Nephron progenitor cell (in vitro differentiated cells): ENCODE results near the gene AAR2.

Experiments
- DNase-seq: peaks from one replicate; pipeline ENCODE4 v3.0.0; 2021
- H3K27ac Mint-ChIP-seq: 2 replicates; pipeline ENCODE4 v1.8.0; 2021; ENCODE audit warnings: mild to moderate bottlenecking, moderate library complexity, mixed read lengths
- H3K27me3 Mint-ChIP-seq: 2 replicates; pipeline ENCODE4 v1.8.0; 2021; ENCODE audit warnings: mild to moderate bottlenecking, low read depth, mixed read lengths; ENCODE audit not compliant: poor library complexity
- H3K36me3 Mint-ChIP-seq: 2 replicates; pipeline ENCODE4 v1.8.0; 2021; ENCODE audit warnings: low read depth, mixed read lengths
- H3K4me1 Mint-ChIP-seq: 2 replicates; pipeline ENCODE4 v1.8.0; 2021; ENCODE audit warnings: mixed read lengths
- H3K4me3 Mint-ChIP-seq: 2 replicates; pipeline ENCODE4 v1.8.0; 2021; ENCODE audit warnings: mild to moderate bottlenecking, moderate library complexity, mixed read lengths
- H3K9me3 Mint-ChIP-seq: 2 replicates; pipeline ENCODE4 v1.8.0; 2021; ENCODE audit warnings: mild to moderate bottlenecking, moderate library complexity, mixed read lengths
- TF ChIP-seq, protein P1 (sequence below): fragments of 200-600 bp; sonication (generic); IDR thresholded peaks from 2 replicates; pipeline ENCODE4 v1.5.0; 2021; ENCODE audit warnings: antibody characterized with exemption

Gene AAR2

DNA sequence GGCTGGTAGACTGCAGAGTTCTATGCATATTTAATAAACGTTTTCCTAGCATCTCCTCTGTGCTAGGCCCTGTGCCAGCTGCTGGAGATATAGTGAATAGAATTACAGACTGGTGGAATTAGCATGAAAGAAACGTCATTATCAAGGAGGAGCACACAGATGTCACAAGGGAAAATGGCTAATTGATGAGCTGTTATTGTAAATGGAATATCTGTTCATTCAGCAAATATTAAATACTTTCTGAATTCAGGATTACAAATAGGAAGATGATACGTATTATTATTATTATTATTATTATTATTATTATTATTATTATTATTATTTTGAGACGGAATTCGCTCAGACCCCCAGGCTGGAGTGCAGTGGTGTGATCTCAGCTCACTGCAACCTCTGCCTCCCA is 1.2 kb downstream of the AAR2 start:
- TF ChIP-seq, protein P1, sequence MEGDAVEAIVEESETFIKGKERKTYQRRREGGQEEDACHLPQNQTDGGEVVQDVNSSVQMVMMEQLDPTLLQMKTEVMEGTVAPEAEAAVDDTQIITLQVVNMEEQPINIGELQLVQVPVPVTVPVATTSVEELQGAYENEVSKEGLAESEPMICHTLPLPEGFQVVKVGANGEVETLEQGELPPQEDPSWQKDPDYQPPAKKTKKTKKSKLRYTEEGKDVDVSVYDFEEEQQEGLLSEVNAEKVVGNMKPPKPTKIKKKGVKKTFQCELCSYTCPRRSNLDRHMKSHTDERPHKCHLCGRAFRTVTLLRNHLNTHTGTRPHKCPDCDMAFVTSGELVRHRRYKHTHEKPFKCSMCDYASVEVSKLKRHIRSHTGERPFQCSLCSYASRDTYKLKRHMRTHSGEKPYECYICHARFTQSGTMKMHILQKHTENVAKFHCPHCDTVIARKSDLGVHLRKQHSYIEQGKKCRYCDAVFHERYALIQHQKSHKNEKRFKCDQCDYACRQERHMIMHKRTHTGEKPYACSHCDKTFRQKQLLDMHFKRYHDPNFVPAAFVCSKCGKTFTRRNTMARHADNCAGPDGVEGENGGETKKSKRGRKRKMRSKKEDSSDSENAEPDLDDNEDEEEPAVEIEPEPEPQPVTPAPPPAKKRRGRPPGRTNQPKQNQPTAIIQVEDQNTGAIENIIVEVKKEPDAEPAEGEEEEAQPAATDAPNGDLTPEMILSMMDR, result no peak
- DNase-seq, result no peak
- H3K4me1 Mint-ChIP-seq, result peaks cover 29% of the 10 kb centered on the region

DNA sequence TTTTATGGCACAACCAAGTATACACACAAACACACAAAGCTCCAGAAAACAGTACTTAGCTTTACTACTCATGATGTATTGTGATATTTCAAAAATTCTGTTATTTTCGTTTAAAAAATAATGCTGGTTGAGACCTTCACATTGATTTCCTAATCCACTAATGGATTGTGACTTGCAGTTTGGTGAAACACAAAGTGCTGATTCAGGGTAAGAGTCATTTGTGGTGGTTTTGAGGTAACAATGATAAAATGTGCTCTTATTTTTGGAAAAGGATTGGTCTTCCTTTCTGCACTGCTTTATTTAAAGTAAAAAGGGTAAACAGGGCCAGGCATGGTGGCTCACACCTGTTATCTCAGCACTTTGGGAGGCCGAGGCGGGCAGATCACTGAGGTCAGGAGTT is 1.9 kb downstream of the AAR2 start:
- Mint-ChIP-seq H3K27ac (no peak overlapping the region), H3K27me3 (peaks cover 11% of the 10 kb centered on the region), H3K4me3 (peak overlapping the region; percentile 62), H3K9me3 (no peaks in the 10 kb centered on the region), H3K36me3 (peaks cover 22% of the 10 kb centered on the region), H3K4me1 (peaks cover 29% of the 10 kb centered on the region)
- no peak for DNase-seq
- TF ChIP-seq, protein P1, result no peak

More for the DNA sequence above, 1.2 kb downstream of the AAR2 start:
- peaks cover 13% of the 10 kb centered on the region for H3K27me3 Mint-ChIP-seq
- peaks cover 22% of the 10 kb centered on the region for H3K36me3 Mint-ChIP-seq
- peak overlapping the region; percentile 85 for H3K4me3 Mint-ChIP-seq
- no peaks in the 10 kb centered on the region for H3K9me3 Mint-ChIP-seq
- H3K27ac Mint-ChIP-seq, result peak overlapping the region; percentile 98

DNA sequence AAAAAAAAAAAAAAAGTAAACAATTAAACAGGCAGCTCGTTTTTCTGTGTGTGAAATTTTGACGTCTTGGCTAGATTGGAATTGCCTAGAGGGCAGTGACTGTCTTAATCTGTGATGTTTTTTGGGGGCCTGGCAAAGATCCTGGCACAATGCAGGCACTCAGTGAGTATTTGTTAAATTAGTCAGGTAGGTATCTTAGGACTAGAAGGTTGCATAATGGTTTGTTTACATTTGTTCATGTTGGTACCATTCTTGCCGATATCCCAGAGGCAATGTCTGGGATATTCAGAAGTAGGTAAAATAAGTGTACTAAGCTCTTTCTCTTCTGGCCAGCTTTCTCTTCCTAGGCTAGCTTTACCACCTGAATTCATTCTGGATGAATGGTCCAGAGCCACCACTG is 2.5 kb downstream of the AAR2 start:
- Mint-ChIP-seq H3K27me3 (peaks cover 5% of the 10 kb centered on the region), H3K27ac (no peak overlapping the region), H3K4me1 (peaks cover 29% of the 10 kb centered on the region), H3K4me3 (peak overlapping the region; percentile 68), H3K9me3 (no peaks in the 10 kb centered on the region), H3K36me3 (peaks cover 22% of the 10 kb centered on the region)
- TF ChIP-seq, protein P1, result no peak
- no peak for DNase-seq

DNA sequence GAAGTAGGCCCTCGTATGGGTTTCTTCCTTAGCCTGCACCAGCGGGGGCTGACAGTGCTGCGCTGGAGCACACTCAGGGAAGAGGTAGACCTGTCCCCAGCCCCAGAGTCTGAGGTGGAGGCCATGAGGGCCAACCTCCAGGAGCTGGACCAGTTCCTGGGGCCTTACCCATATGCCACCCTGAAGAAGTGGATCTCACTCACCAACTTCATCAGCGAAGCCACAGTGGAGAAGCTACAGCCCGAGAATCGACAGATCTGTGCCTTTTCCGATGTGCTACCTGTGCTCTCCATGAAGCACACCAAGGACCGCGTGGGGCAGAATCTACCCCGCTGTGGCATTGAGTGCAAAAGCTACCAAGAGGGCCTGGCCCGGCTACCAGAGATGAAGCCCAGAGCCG is 3.8 kb downstream of the AAR2 start:
- DNase-seq, result no peak
- Mint-ChIP-seq H3K27ac (no peak overlapping the region), H3K27me3 (no peaks in the 10 kb centered on the region), H3K36me3 (peaks cover 28% of the 10 kb centered on the region), H3K4me3 (no peak overlapping the region), H3K4me1 (peaks cover 29% of the 10 kb centered on the region), H3K9me3 (no peaks in the 10 kb centered on the region)
- TF ChIP-seq, protein P1, result no peak

DNA sequence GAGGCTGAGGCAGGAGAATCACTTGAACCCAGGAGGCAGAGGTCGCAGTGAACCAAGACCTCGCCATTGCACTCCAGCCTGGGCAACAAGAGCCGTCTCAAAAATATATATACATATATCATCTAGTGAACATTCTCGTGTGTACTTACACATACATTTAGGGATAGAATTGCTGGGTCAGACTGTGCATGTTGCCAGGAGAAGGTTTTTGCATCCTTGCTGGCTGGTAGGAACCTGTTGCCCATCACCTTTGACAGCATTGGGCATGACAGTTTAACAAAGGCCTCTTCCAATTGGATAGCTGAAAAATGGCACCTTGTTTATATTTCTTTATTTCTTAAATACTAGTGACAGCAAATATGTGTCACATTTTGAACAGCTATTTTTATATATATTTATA is 5.4 kb downstream of the AAR2 start:
- Mint-ChIP-seq H3K27ac (no peak overlapping the region), H3K36me3 (peaks cover 33% of the 10 kb centered on the region), H3K4me3 (no peak overlapping the region), H3K27me3 (no peaks in the 10 kb centered on the region), H3K9me3 (no peaks in the 10 kb centered on the region), H3K4me1 (peaks cover 20% of the 10 kb centered on the region)
- no peak for DNase-seq
- TF ChIP-seq, protein P1, result no peak

DNA sequence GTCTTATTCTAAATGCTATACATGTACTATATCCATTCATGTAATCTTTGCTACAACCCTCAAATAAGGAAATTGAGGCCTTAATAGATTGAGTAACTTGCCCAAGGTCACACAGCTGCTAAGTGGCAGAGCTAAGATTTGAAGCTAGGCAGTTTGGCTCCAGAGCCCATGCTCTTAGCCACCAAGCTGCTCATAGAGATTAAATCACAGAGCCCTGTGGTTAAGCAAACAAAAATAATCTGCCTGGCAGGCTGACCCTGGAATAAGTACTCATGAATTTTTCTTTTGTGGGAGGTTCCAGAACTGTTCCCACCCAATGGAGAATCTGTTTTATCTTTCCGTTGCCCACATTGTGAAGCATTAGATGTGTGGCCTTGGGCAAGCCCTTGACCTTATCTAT is 7.4 kb downstream of the AAR2 start:
- TF ChIP-seq, protein P1, result no peak
- no peak for DNase-seq
- Mint-ChIP-seq H3K27ac (no peak overlapping the region), H3K36me3 (peaks cover 46% of the 10 kb centered on the region), H3K4me3 (no peak overlapping the region), H3K9me3 (no peaks in the 10 kb centered on the region), H3K4me1 (peaks cover 5% of the 10 kb centered on the region), H3K27me3 (no peaks in the 10 kb centered on the region)
